Measurements from ENCODE around the gene ZKSCAN3. TPM values are rescaled to one million over a fixed set of nuclear protein-coding genes. Genes with fewer than 3 reads are reported as not detected.

ZKSCAN3 gene
- total RNA-seq, 1 donor from 2014 or later, result 9.5 TPM

GRCh38 chr6:28368522-28368921, 18.8 kb downstream of the ZKSCAN3 start:
- no peak for DNase-seq (ENCODE audit: low spot score)
- Mint-ChIP-seq H3K4me1 (ENCODE audit: unreplicated experiment) (no peaks in the 10 kb centered on the region), H3K36me3 (ENCODE audit: low read depth, unreplicated experiment) (peaks cover 22% of the 10 kb centered on the region), H3K27me3 (ENCODE audit: unreplicated experiment) (peaks cover 2% of the 10 kb centered on the region), H3K27ac (ENCODE audit: unreplicated experiment) (no peak overlapping the region), H3K4me3 (ENCODE audit: unreplicated experiment) (no peak overlapping the region), H3K9me3 (ENCODE audit: unreplicated experiment) (no peaks in the 10 kb centered on the region)
- TF ChIP-seq CTCF (IDR thresholded peaks at IDR 0.05; ENCODE audit: unreplicated experiment), result no peak

- no peaks in the 10 kb centered on the region for H3K4me1 Mint-ChIP-seq (ENCODE audit: unreplicated experiment)
- H3K27me3 Mint-ChIP-seq (ENCODE audit: unreplicated experiment), result peaks cover 2% of the 10 kb centered on the region
- H3K4me3 Mint-ChIP-seq (ENCODE audit: unreplicated experiment), result no peak overlapping the region
- TF ChIP-seq CTCF (IDR thresholded peaks at IDR 0.05; ENCODE audit: unreplicated experiment), result no peak
- no peak overlapping the region for H3K27ac Mint-ChIP-seq (ENCODE audit: unreplicated experiment)
- H3K9me3 Mint-ChIP-seq (ENCODE audit: unreplicated experiment), result no peaks in the 10 kb centered on the region
- no peak for DNase-seq (ENCODE audit: low spot score)
- H3K36me3 Mint-ChIP-seq (ENCODE audit: low read depth, unreplicated experiment), result peaks cover 22% of the 10 kb centered on the region
These were observed 19.7 kb downstream of the ZKSCAN3 start for GRCh38 chr6:28369463-28369862.

GRCh38 chr6:28370440-28370839, 20.7 kb downstream of the ZKSCAN3 start:
- H3K27me3 Mint-ChIP-seq (ENCODE audit: unreplicated experiment), result peaks cover 2% of the 10 kb centered on the region
- no peak for DNase-seq (ENCODE audit: low spot score)
- H3K36me3 Mint-ChIP-seq (ENCODE audit: low read depth, unreplicated experiment), result peaks cover 15% of the 10 kb centered on the region
- H3K4me3 Mint-ChIP-seq (ENCODE audit: unreplicated experiment), result no peak overlapping the region
- H3K4me1 Mint-ChIP-seq (ENCODE audit: unreplicated experiment), result no peaks in the 10 kb centered on the region
- H3K27ac Mint-ChIP-seq (ENCODE audit: unreplicated experiment), result no peak overlapping the region
- H3K9me3 Mint-ChIP-seq (ENCODE audit: unreplicated experiment), result no peaks in the 10 kb centered on the region
- TF ChIP-seq CTCF (IDR thresholded peaks at IDR 0.05; ENCODE audit: unreplicated experiment), result no peak

DNA sequence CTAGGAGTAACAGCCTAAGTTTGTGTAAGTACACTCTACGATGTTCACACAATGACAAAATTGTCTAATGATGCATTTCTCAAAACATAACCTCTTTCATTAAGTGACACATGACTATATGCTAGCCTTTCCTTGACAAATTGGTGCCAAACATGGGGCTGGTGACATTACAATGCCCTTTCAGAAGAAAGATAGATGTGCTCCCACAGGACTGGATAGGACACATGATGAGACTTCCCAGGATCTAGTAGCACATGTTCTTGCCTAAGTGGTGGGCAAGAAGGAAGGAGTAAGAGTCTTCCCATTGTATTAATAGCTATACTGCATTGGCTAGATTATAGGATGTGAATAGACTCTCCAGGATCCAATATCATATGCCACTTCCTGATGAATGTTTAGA, 21.5 kb downstream of the ZKSCAN3 start:
- Mint-ChIP-seq H3K27ac (ENCODE audit: unreplicated experiment) (no peak overlapping the region), H3K4me1 (ENCODE audit: unreplicated experiment) (no peaks in the 10 kb centered on the region), H3K4me3 (ENCODE audit: unreplicated experiment) (no peak overlapping the region), H3K36me3 (ENCODE audit: low read depth, unreplicated experiment) (peaks cover 12% of the 10 kb centered on the region), H3K27me3 (ENCODE audit: unreplicated experiment) (peaks cover 2% of the 10 kb centered on the region), H3K9me3 (ENCODE audit: unreplicated experiment) (no peaks in the 10 kb centered on the region)
- DNase-seq (ENCODE audit: low spot score), result no peak
- TF ChIP-seq CTCF (IDR thresholded peaks at IDR 0.05; ENCODE audit: unreplicated experiment), result no peak

GRCh38 chr6:28371706-28372451, 22.1 kb downstream of the ZKSCAN3 start:
- Mint-ChIP-seq H3K27ac (ENCODE audit: unreplicated experiment) (no peak overlapping the region), H3K4me1 (ENCODE audit: unreplicated experiment) (no peaks in the 10 kb centered on the region), H3K9me3 (ENCODE audit: unreplicated experiment) (no peaks in the 10 kb centered on the region), H3K36me3 (ENCODE audit: low read depth, unreplicated experiment) (peaks cover 8% of the 10 kb centered on the region), H3K4me3 (ENCODE audit: unreplicated experiment) (no peak overlapping the region), H3K27me3 (ENCODE audit: unreplicated experiment) (peaks cover 2% of the 10 kb centered on the region)
- no peak for DNase-seq (ENCODE audit: low spot score)
- no peak for TF ChIP-seq CTCF (IDR thresholded peaks at IDR 0.05; ENCODE audit: unreplicated experiment)
